Measurements from ENCODE around the gene HLA-F.
A peak's percentile ranks its signal among the peaks of the same experiment; 100 is the strongest.

HLA-F gene

GRCh38 chr6:29694637-29695036 lies 28.6 kb upstream of the HLA-F start:
- no peaks in the 10 kb centered on the region for H3K4me1 ChIP-seq (ENCODE audit: insufficient read depth, poor library complexity, severe bottlenecking)
- TF ChIP-seq CTCF (IDR thresholded peaks at IDR 0.05; ENCODE audit: poor library complexity, severe bottlenecking), result no peak
- no peak overlapping the region for H3K27ac ChIP-seq (ENCODE audit: poor library complexity, severe bottlenecking)
- peaks cover 4% of the 10 kb centered on the region for H3K9me3 ChIP-seq (ENCODE audit: severe bottlenecking)
- no peaks in the 10 kb centered on the region for H3K27me3 ChIP-seq (ENCODE audit: insufficient read depth, poor library complexity, severe bottlenecking)
- ATAC-seq (ENCODE audit: low read depth) (no peak), DNase-seq (ENCODE audit: low spot score) (no peak)
- no peaks in the 10 kb centered on the region for H3K36me3 ChIP-seq (ENCODE audit: low read depth)
- H3K4me3 ChIP-seq (ENCODE audit: severe bottlenecking), result no peak overlapping the region

GRCh38 chr6:29696147-29697125 lies 26.8 kb upstream of the HLA-F start:
- DNase-seq (ENCODE audit: low spot score) (no peak), ATAC-seq (ENCODE audit: low read depth) (peak; percentile 64; the same call in 2 of the 3 replicates)
- Histone ChIP-seq H3K4me1 (ENCODE audit: insufficient read depth, poor library complexity, severe bottlenecking) (no peaks in the 10 kb centered on the region), H3K9me3 (ENCODE audit: severe bottlenecking) (peaks cover 4% of the 10 kb centered on the region), H3K27me3 (ENCODE audit: insufficient read depth, poor library complexity, severe bottlenecking) (no peaks in the 10 kb centered on the region), H3K4me3 (ENCODE audit: severe bottlenecking) (no peak overlapping the region), H3K27ac (ENCODE audit: poor library complexity, severe bottlenecking) (no peak overlapping the region), H3K36me3 (ENCODE audit: low read depth) (no peaks in the 10 kb centered on the region)
- TF ChIP-seq CTCF (IDR thresholded peaks at IDR 0.05; ENCODE audit: poor library complexity, severe bottlenecking), result peak; percentile 78

- no peaks in the 10 kb centered on the region for H3K27me3 ChIP-seq (ENCODE audit: insufficient read depth, poor library complexity, severe bottlenecking)
- no peaks in the 10 kb centered on the region for H3K4me1 ChIP-seq (ENCODE audit: insufficient read depth, poor library complexity, severe bottlenecking)
- ATAC-seq (ENCODE audit: low read depth), result peak; percentile 86
- H3K9me3 ChIP-seq (ENCODE audit: severe bottlenecking), result no peaks in the 10 kb centered on the region
- no peaks in the 10 kb centered on the region for H3K36me3 ChIP-seq (ENCODE audit: low read depth)
- H3K27ac ChIP-seq (ENCODE audit: poor library complexity, severe bottlenecking), result no peak overlapping the region
- no peak overlapping the region for H3K4me3 ChIP-seq (ENCODE audit: severe bottlenecking)
- TF ChIP-seq CTCF (IDR thresholded peaks at IDR 0.05; ENCODE audit: poor library complexity, severe bottlenecking), result peak; percentile 84
- DNase-seq (ENCODE audit: low spot score), result no peak
These were observed 20.6 kb upstream of the HLA-F start for GRCh38 chr6:29702519-29703103.

GRCh38 chr6:29705389-29706231 lies 17.6 kb upstream of the HLA-F start:
- Histone ChIP-seq H3K27ac (ENCODE audit: poor library complexity, severe bottlenecking) (no peak overlapping the region), H3K9me3 (ENCODE audit: severe bottlenecking) (no peaks in the 10 kb centered on the region), H3K27me3 (ENCODE audit: insufficient read depth, poor library complexity, severe bottlenecking) (no peaks in the 10 kb centered on the region), H3K4me3 (ENCODE audit: severe bottlenecking) (no peak overlapping the region), H3K4me1 (ENCODE audit: insufficient read depth, poor library complexity, severe bottlenecking) (no peaks in the 10 kb centered on the region), H3K36me3 (ENCODE audit: low read depth) (no peaks in the 10 kb centered on the region)
- DNase-seq (ENCODE audit: low spot score) (no peak), ATAC-seq (ENCODE audit: low read depth) (peak; percentile 69)
- TF ChIP-seq CTCF (IDR thresholded peaks at IDR 0.05; ENCODE audit: poor library complexity, severe bottlenecking), result peak; percentile 80

Data from RWPE2 (cell line).